K562 (cell line): Measurements from ENCODE around the gene SMCO1. TPM values are rescaled to one million over a fixed set of nuclear protein-coding genes. Genes with fewer than 3 reads are reported as not detected.

ENCODE experiments used
- CBX3 ChIP-seq, 2 experiments: IDR thresholded peaks; 1 replicate in 1 of 2; 2 replicates in 1 of 2; pipeline ENCODE4 v1.6.1; 2012; ENCODE audit warnings: inconsistent platforms in 2 of 2, low read length in 2 of 2, borderline replicate concordance in 1 of 2, control low read depth in 1 of 2
- ELF4 ChIP-seq: fragments of 450-650 bp; formaldehyde crosslinking; IDR thresholded peaks from 2 replicates; pipeline ENCODE4 v1.4.0; 2022; ENCODE audit warnings: missing genetic modification characterization
- HMG20A ChIP-seq: fragments of 450-650 bp; formaldehyde crosslinking; conservative IDR thresholded peaks from 2 replicates; pipeline ENCODE4 v1.4.0; 2020; ENCODE audit warnings: mild to moderate bottlenecking, mixed read lengths
- NFIC ChIP-seq: fragments of 450-650 bp; IDR thresholded peaks from 2 replicates; pipeline ENCODE4 v1.6.1; 2017; ENCODE audit warnings: mild to moderate bottlenecking, inconsistent platforms
- POLR2AphosphoS5 ChIP-seq: IDR thresholded peaks from 2 replicates; pipeline ENCODE4 v1.6.1; 2011; ENCODE audit warnings: mild to moderate bottlenecking, low read depth, low read length, moderate library complexity; ENCODE audit not compliant: control insufficient read depth, insufficient read depth
- RAD21 ChIP-seq, 2 experiments: fragments of 250-450 bp in 1 of 2; fragments of 450-650 bp in 1 of 2; sonication (Bioruptor Pico) in 1 of 2; formaldehyde crosslinking in 1 of 2; IDR thresholded peaks in 1 of 2; conservative IDR thresholded peaks in 1 of 2; 2 replicates each; pipeline versions ENCODE4 v1.4.0 to v1.8.0; 2020 to 2022; ENCODE audit warnings: mild to moderate bottlenecking in 2 of 2, moderate library complexity in 1 of 2
- RFX1 ChIP-seq: fragments of 450-650 bp; IDR thresholded peaks from 2 replicates; pipeline ENCODE4 v1.6.1; 2016; ENCODE audit warnings: mild to moderate bottlenecking, moderate library complexity
- TCFL5 ChIP-seq: fragments of 250-450 bp; sonication (Bioruptor Pico); conservative IDR thresholded peaks from 2 replicates; pipeline ENCODE4 v1.6.1; 2021; ENCODE audit warnings: mild to moderate bottlenecking, moderate library complexity, matching md5 sums
- ZBTB49 ChIP-seq: sonication (generic); formaldehyde crosslinking; IDR thresholded peaks from 2 replicates; pipeline ENCODE4 v1.8.0; 2022; ENCODE audit warnings: missing genetic modification reagents, mild to moderate bottlenecking, borderline replicate concordance
- ZNF24 ChIP-seq: fragments of 450-650 bp; IDR thresholded peaks from 2 replicates; pipeline ENCODE4 v1.6.1; 2016
- ZNF592 ChIP-seq: fragments of 450-650 bp; IDR thresholded peaks from 2 replicates; pipeline ENCODE4 v1.6.1; 2017; ENCODE audit warnings: antibody characterized with exemption, mild to moderate bottlenecking
- ZNF696 ChIP-seq: fragments of 250-450 bp; sonication (Bioruptor Pico); conservative IDR thresholded peaks from 2 replicates; pipeline ENCODE4 v1.4.0; 2020; ENCODE audit warnings: mild to moderate bottlenecking, moderate library complexity
- polyA plus RNA-seq, 8 experiments: library from polyadenylated mRNA; depleted of rRNA in 4 of 8; stranded (reverse) in 5 of 8; unstranded in 3 of 8; fragments of >200 nt; fragmentation: Nextera tagmentation in 2 of 8; fragmentation: Illumina TruSeq in 1 of 8; extraction: Ambion mirVana in 2 of 8; extraction: Trizol in 1 of 8; gene quantifications; 2 replicates each; pipeline versions ENCODE4 v1.2.1 to v1.2.3, GENCODE V29; 2011 to 2014; ENCODE audit warnings: inconsistent platforms in 1 of 8, missing spikeins in 1 of 8
- total RNA-seq, 7 experiments: library from RNA; depleted of rRNA in 6 of 7; stranded (reverse); fragments of >200 nt in 6 of 7; fragmentation: Illumina TruSeq in 2 of 7; extraction: Trizol in 2 of 7; gene quantifications; 2 replicates each; pipeline versions ENCODE4 v1.2.1 to v1.2.3, GENCODE V29; 2011 to 2021; ENCODE audit warnings: low replicate concordance in 1 of 7
- TF ChIP-seq, protein P1 (sequence below): fragments of 250-450 bp; sonication (Bioruptor Pico); IDR thresholded peaks from 2 replicates; pipeline ENCODE4 v1.4.0; 2020; ENCODE audit warnings: mild to moderate bottlenecking, moderate library complexity
- TF ChIP-seq, protein P2 (sequence below): fragments of 450-650 bp; IDR thresholded peaks from 2 replicates; pipeline ENCODE4 v1.6.1; 2016; ENCODE audit warnings: mild to moderate bottlenecking
- TF ChIP-seq, protein P3 (sequence below): fragments of 450-650 bp; IDR thresholded peaks from 2 replicates; pipeline ENCODE4 v1.6.1; 2016

SMCO1 gene
- total and polyA plus RNA-seq, 9 of the 15 experiments (the other 6 are each of a cell fraction or from before 2014, with no cell fraction given) = 0.05 to 0.35 (median 0.12) TPM; not detected in 5

DNA sequence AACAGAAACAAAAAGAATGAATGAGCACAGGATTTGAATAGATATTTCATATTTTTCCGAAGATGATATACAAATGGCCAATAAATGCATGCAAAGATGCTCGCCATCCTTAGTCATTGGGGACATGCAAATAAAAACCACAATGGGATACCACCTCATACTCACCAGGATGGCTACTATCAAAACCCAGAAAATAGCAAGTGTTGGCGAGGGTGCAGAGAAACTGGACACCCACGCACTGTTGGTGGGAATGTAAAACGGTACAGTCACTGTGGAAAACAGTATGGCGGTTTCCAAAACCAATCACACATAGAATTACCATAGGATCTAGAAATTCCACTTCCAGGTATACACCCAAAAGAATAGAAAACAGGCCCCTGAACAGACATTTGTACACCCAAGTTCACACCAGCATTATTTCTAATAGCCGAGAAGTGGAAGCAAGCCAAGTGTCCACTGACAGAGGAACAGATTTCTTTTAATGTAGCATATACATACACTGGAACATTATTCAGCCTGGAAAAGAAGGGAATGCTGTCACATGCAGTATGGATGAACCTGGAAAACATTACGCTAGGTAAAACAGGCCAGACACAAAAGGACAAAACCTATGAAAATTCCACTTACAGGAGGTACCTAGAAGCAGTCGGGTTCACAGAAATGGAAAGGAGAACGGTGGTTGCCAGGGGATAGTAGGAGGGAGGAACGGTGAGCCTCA, 15.2 kb downstream of the SMCO1 start (continued):
- TF ChIP-seq ZBTB49 (no peak), ZNF24 (no peak), RAD21 (CRISPR knock-in tag; conservative IDR thresholded peaks at IDR 0.05 in 1 of 2, IDR thresholded peaks at IDR 0.05 in 1 of 2) (no peak), RFX1 (no peak; the same call in 1 of the 2 replicates), ZNF696 (no peak), NFIC (0 out of 2 replicates have a peak, but pooled peaks have one; percentile 35), POLR2AphosphoS5 (no peak), CBX3 (IDR thresholded peaks at IDR 0.05; ENCODE audit: borderline replicate concordance in 1 of 2, low read length in 2 of 2) (0 out of 3 replicates have a peak, but pooled peaks of 1 of the 2 experiments have one; percentile 25), ZNF592 (0 out of 2 replicates have a peak, but pooled peaks have one; percentile 4), HMG20A (CRISPR knock-in tag) (no peak), ELF4 (CRISPR knock-in tag) (no peak), TCFL5 (no peak)
- TF ChIP-seq, protein P1, sequence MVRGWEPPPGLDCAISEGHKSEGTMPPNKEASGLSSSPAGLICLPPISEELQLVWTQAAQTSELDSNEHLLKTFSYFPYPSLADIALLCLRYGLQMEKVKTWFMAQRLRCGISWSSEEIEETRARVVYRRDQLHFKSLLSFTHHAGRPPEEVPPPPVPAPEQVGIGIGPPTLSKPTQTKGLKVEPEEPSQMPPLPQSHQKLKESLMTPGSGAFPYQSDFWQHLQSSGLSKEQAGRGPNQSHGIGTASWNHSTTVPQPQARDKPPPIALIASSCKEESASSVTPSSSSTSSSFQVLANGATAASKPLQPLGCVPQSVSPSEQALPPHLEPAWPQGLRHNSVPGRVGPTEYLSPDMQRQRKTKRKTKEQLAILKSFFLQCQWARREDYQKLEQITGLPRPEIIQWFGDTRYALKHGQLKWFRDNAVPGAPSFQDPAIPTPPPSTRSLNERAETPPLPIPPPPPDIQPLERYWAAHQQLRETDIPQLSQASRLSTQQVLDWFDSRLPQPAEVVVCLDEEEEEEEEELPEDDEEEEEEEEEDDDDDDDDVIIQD = no peak
- TF ChIP-seq, protein P2, sequence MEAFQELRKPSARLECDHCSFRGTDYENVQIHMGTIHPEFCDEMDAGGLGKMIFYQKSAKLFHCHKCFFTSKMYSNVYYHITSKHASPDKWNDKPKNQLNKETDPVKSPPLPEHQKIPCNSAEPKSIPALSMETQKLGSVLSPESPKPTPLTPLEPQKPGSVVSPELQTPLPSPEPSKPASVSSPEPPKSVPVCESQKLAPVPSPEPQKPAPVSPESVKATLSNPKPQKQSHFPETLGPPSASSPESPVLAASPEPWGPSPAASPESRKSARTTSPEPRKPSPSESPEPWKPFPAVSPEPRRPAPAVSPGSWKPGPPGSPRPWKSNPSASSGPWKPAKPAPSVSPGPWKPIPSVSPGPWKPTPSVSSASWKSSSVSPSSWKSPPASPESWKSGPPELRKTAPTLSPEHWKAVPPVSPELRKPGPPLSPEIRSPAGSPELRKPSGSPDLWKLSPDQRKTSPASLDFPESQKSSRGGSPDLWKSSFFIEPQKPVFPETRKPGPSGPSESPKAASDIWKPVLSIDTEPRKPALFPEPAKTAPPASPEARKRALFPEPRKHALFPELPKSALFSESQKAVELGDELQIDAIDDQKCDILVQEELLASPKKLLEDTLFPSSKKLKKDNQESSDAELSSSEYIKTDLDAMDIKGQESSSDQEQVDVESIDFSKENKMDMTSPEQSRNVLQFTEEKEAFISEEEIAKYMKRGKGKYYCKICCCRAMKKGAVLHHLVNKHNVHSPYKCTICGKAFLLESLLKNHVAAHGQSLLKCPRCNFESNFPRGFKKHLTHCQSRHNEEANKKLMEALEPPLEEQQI = no peak
- TF ChIP-seq, protein P3, sequence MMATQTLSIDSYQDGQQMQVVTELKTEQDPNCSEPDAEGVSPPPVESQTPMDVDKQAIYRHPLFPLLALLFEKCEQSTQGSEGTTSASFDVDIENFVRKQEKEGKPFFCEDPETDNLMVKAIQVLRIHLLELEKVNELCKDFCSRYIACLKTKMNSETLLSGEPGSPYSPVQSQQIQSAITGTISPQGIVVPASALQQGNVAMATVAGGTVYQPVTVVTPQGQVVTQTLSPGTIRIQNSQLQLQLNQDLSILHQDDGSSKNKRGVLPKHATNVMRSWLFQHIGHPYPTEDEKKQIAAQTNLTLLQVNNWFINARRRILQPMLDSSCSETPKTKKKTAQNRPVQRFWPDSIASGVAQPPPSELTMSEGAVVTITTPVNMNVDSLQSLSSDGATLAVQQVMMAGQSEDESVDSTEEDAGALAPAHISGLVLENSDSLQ = no peak
